Thyroid gland (tissue), 4 donors: Measurements from ENCODE around the gene SPDEF.

Source experiments
- POLR2A ChIP-seq, 2 donors: fragments of 450-650 bp; IDR thresholded peaks; one replicate each; pipeline ENCODE4 v1.6.1; 2017; ENCODE audit warnings: antibody characterized with exemption in 2 of 2, mild to moderate bottlenecking in 2 of 2, moderate library complexity in 1 of 2
- TF ChIP-seq, protein P1 (sequence below), 6 experiments: fragments of 200-600 bp in 3 of 6; fragments of 450-650 bp in 3 of 6; sonication (generic) in 3 of 6; IDR thresholded peaks; one replicate each; pipeline ENCODE4 v1.5.1; 2016 to 2019; ENCODE audit warnings: antibody characterized with exemption in 6 of 6, mild to moderate bottlenecking in 2 of 6, inconsistent platforms in 1 of 6, moderate library complexity in 1 of 6

DNA sequence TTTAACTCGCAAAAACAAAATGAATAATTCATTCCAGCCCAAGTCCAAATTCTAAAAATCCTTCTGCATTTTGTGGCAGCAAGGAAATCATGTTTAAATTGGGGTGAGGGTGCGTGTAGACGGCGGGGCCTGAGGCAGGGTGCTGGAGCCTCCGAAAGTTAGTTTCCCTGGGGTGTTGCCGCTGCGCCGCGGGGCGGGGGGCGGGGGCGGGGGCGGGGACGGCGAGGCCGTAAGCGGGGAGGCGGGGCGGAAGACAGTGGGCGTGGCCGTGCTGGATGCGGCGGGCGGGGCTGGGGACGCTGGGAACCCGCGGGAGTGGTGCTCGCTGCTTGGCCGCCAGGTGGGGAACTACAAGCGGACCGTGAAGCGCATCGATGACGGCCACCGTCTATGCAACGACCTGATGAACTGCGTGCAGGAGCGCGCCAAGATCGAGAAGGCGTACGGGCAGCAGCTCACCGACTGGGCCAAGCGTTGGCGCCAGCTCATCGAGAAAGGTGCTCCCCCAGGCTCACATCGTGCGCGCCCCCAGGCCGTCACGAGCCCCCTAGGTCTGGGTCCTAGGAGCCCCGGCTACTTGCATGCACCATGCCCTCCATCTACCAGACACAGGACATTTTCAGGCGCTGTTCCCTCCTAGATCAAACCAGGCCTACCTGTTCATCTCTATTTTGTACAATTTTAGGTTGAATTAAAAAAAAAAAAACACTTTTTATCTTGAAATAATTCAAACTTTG is 29.0 kb downstream of the SPDEF start:
- TF ChIP-seq, protein P1, sequence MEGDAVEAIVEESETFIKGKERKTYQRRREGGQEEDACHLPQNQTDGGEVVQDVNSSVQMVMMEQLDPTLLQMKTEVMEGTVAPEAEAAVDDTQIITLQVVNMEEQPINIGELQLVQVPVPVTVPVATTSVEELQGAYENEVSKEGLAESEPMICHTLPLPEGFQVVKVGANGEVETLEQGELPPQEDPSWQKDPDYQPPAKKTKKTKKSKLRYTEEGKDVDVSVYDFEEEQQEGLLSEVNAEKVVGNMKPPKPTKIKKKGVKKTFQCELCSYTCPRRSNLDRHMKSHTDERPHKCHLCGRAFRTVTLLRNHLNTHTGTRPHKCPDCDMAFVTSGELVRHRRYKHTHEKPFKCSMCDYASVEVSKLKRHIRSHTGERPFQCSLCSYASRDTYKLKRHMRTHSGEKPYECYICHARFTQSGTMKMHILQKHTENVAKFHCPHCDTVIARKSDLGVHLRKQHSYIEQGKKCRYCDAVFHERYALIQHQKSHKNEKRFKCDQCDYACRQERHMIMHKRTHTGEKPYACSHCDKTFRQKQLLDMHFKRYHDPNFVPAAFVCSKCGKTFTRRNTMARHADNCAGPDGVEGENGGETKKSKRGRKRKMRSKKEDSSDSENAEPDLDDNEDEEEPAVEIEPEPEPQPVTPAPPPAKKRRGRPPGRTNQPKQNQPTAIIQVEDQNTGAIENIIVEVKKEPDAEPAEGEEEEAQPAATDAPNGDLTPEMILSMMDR (IDR thresholded peaks at IDR 0.05): peak; percentile 33 to 87 (median 68)
- no peak for TF ChIP-seq POLR2A (IDR thresholded peaks at IDR 0.05)
